IPS-NIHi11 (cell line): Measurements from ENCODE around the gene SUFU.

Experiments
- DNase-seq: peaks from one replicate; pipeline ENCODE4 v3.0.0; 2012; ENCODE audit warnings: mixed read lengths, low spot score

SUFU gene

DNA sequence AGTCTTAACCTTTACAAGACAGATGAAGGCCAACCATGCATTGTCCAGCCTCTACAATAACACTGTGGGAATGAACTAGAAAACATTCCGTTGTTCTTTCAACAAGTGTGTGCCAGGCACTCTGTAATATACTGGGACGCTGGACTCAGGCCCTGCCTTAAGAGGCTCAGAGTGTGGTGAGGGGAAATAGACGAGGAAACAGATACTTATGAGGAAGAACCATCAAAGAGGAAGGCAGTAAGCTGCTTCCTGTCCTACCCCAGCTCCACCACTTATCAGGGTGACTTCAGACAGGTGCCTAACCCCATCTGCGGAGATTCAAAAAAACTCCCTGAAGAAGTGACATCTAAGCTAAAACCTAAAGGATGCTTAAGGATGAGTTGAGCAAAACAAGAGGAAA lies 131.6 kb downstream of the SUFU start:
- no peak for DNase-seq

DNA sequence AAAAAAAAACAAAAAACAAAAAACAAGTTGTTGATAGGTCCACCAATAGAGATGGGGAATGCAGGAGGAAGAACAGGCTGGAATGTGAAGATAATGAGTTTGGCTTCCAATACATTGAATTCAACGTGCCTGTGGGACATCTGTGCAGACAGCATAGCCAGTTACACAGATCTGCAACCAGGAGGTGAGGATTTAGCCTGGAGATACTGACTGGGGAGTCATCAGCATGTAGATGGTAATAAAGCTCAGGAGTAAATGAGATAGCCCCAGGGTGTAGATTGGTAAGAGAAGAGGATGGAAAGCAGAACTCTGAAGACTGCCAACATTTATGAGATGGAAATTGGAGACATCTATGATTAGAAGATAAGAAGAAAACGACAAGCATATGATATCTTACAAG lies 135.8 kb downstream of the SUFU start:
- DNase-seq = no peak

DNA sequence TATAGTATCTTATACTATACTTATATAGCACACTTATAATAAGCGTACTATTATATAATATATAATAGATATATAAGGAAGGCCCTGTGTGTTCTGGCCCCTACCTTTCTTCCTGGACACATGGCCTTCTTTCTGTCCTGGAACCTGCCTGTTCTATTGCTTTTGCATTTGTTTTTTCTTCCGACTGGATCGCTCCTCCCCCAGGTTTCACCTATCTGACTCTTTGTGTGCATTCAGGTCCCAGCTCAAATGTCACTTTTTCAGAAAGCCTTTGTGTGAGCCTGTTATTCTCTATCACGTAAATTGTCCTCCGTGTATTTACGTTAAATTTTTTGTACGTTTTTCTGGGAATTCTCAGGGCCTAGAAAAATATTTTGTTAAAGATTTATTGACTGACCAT lies 137.6 kb downstream of the SUFU start:
- no peak for DNase-seq

GRCh38 chr10:102641880-102642735 lies 138.3 kb downstream of the SUFU start:
- peak; percentile 95 for DNase-seq

- DNase-seq = no peak
Observed at GRCh38 chr10:102642736-102643335, 139.1 kb downstream of the SUFU start.

GRCh38 chr10:102643336-102644065 lies 139.7 kb downstream of the SUFU start:
- DNase-seq = no peak

GRCh38 chr10:102644066-102644645 lies 140.4 kb downstream of the SUFU start, which contains the start of gene TRIM8:
TSS of gene TRIM8 (plus strand) at chr10:102644479. CDS start at chr10:102644618, 139 bp downstream.
- no peak for DNase-seq

DNA sequence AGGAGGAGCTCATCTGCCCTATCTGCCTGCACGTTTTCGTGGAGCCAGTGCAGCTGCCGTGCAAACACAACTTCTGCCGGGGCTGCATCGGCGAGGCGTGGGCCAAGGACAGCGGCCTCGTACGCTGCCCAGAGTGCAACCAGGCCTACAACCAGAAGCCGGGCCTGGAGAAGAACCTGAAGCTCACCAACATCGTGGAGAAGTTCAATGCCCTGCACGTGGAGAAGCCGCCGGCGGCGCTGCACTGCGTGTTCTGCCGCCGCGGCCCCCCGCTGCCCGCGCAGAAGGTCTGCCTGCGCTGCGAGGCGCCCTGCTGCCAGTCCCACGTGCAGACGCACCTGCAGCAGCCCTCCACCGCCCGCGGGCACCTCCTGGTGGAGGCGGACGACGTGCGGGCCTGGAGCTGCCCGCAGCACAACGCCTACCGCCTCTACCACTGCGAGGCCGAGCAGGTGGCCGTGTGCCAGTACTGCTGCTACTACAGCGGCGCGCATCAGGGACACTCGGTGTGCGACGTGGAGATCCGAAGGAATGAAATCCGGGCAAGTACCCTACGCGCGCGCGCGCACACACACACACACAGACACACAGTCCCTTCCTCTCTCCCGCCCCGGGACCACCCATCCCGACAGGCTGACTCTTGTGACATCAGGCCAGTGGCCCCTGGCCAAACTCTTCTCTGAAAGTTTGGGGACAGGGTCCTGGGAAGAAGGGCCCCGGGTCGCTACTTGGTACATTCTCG lies 141.0 kb downstream of the SUFU start:
- DNase-seq = peak; percentile 73

GRCh38 chr10:102645388-102645740 lies 141.6 kb downstream of the SUFU start:
- no peak for DNase-seq

DNA sequence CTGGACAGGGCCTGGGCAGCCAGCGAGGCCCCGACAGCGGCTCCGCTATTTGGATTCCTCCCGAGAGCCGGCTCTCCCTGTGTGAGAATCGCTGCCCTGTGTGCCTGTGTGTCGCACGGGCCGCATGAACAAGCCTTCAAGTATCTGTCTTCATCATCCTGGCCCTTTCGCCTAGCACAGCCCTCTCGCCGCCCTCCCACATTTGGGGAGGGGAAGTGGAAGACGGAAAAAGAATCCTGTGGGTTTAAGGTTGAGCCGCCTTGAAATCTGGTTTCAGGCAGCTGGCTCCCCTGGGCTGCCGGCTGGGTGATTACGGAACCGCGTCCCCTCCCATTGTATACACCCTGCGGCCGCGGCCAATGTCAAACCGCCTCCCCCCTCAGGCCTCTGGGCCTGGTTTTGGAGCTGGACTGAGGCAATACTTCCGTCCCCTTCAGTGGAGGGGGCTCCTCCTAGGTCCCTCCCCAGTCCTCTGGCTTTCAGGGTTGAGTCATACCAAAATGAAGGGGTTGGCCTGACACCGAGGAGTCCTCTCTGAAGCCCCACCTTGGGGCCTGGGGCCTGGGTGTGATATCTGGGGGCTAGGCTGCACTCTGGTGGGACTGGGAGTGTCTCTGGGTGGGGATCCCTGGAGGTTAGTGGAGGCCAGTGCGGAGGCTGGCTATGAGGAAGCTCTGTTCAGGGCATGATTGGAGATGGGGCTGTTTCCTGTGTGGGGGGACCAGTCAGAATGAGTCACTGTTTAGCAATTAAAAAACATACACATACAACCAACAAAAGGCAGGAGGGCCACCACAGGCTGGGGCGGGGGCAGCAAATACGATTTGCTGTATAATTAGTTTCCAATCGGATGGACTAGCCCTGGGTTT lies 142.2 kb downstream of the SUFU start:
- no peak for DNase-seq

- no peak for DNase-seq
Observed at GRCh38 chr10:102646610-102647442, 143.1 kb downstream of the SUFU start.

GRCh38 chr10:102647443-102648268 lies 143.9 kb downstream of the SUFU start:
- no peak for DNase-seq

DNA sequence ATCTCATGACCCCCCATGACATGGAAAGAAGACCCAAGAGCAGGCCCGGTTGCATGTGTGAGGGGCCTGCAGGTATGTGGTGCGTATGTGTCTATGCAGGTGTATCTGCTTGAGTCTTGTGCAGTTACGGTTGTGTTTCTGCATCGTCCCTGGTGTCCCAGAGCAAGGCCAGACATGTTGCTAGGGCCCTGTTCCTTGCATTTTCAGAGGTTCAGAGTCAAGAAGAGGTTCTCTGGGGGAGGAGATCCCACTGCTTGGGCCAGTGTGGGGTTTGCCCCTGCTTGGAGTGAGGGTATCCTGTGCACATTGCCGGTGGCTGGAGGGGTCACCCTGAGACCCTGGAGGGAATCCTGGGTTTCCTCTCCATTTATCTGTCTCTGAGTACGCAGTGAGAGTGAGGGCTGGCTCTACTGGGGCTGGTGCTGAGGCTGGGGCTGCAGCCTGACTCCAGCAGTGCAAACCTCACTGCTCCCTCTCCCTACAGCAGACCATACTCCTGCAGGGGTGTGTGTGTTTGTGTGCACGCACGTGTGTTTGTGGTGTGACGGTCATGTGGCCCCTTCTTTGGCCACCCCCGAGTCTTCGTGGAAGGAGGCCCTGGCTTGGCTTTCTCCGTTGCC lies 144.6 kb downstream of the SUFU start:
- no peak for DNase-seq

DNA sequence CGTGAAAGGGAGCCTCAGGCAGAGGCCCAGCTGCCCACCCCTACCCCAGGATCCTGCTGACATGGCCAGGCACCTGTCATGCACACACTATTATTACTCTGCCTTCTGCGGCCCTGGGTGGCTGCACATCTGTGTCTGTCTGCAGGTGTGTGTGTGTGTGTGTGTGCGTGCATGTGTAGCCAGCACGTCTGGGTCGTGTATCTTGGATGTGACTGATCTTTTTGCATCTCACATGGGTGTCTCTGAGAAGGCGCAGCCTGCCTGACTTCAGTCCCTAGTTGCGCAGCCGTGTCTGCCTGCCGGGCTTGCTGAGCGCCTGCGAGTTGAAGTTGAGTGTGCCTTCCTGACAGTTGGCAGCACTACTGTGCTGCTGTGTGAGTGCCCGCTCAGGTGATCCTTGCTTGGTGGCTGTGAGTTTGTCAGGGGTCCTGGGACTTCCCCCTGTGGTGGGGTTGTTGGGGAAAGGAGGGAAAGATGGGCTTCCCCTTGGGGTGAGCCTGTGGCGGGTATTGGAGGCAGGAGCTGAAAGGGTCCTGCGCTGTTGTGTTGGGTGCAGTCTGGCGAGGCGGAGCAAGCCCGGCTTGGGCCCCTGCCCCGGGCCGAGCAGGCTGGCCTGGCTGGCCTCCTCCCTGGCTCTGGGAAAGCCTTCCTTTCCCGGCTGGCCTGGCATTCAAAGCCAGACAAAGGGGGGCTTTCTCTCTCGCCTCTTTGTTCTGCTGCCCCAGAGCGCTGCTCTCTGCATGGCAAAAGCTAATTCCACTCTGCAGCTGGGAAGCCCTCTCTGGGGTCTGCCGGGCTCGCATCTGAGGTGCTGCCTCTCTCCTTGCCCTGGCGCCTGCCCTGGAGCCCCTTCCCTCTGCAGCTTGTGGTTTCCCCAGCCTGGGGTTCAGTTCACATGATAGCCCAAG lies 145.4 kb downstream of the SUFU start:
- DNase-seq = peak; percentile 55

DNA sequence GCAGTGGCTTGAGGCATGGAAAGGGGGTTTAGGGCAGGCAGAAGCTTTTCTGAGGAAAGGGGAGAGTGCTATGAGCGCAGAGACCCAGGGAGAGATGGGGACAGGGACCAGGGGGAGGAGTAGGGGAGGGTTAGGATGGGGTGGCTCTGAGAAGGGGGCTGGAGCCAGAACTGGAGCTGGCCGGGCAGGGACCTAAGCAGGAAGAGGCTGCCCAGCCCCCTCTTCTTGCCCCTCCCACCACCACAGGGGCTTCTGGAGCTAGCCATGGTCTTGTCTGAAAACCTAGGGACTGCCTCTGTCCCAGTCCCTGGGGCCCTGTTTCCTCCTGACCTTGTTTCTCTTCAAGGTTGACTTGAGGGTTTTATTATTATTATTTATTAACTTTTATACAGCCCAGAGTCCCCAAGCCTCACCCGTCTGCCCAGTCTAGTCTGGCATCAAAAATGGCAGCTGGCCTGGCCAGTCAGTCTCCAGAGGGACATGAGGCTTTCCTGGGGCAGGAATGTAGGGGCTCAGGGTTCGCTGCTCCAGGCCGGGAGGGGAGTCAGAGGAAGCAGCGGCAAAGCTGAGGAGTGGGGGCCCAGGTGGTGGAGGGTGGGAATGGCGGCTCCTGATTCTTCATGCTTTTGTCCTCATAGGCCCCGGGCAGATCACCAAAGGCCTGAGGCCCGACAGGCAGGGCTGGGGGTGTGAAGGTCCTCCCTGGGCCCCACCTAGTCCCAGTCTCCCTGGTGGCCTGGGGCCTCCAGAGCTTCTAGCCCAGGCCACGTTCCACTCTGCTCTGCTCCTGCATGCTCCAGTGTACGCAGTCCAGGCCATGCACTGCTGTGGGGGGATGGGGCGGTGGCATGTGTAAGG lies 146.3 kb downstream of the SUFU start:
- peak; percentile 60 for DNase-seq

- no peak for DNase-seq
Observed at GRCh38 chr10:102650655-102651454, 147.1 kb downstream of the SUFU start.
